Neural cell (in vitro differentiated cells): Measurements from ENCODE around the gene PNLIPRP2. TPM values are rescaled to one million over a fixed set of nuclear protein-coding genes. Genes with fewer than 3 reads are reported as not detected.

ENCODE experiments used
- H2AFZ ChIP-seq: fragments of 200-600, 300-800 bp; sonication (generic), shearing (Covaris generic); 2 replicates; pipeline ENCODE4 v1.6.0; 2014; ENCODE audit warnings: low read depth, mild to moderate bottlenecking, antibody characterized with exemption, low read length, moderate library complexity
- H3F3A ChIP-seq: fragments of 200-600 bp; shearing (Covaris generic); 2 replicates; pipeline ENCODE4 v1.6.1; 2016; ENCODE audit warnings: mild to moderate bottlenecking, moderate library complexity, mixed read lengths, antibody characterized with exemption, low read length; ENCODE audit not compliant: insufficient read depth, poor library complexity, severe bottlenecking
- H3K27ac ChIP-seq: fragments of 200-600, 300-800 bp; sonication (generic), shearing (Covaris generic); 2 replicates; pipeline ENCODE4 v1.5.1; 2014; ENCODE audit warnings: mild to moderate bottlenecking, low read length, moderate library complexity
- H3K27me3 ChIP-seq: fragments of 300-800, 200-600 bp; sonication (generic), shearing (Covaris generic); 2 replicates; pipeline ENCODE4 v1.6.0; 2014; ENCODE audit warnings: mild to moderate bottlenecking, low read depth, low read length, moderate library complexity; ENCODE audit not compliant: insufficient read depth
- H3K36me3 ChIP-seq: fragments of 300-800, 200-600 bp; sonication (generic), shearing (Covaris generic); 2 replicates; pipeline ENCODE4 v1.5.1; 2014; ENCODE audit warnings: mild to moderate bottlenecking, antibody characterized with exemption, low read length, moderate library complexity; ENCODE audit not compliant: insufficient read depth
- H3K4me2 ChIP-seq: fragments of 300-800, 200-600 bp; sonication (generic), shearing (Covaris generic); 2 replicates; pipeline ENCODE4 v1.6.0; 2014; ENCODE audit warnings: mild to moderate bottlenecking, low read length
- H3K4me3 ChIP-seq: fragments of 300-800, 200-600 bp; sonication (generic), shearing (Covaris generic); 2 replicates; pipeline ENCODE4 v1.5.1; 2014; ENCODE audit warnings: mild to moderate bottlenecking, low read length, moderate library complexity
- H3K79me2 ChIP-seq: fragments of 200-600 bp; shearing (Covaris generic); replicated peaks from 2 replicates; pipeline ENCODE4 v1.6.0; 2014; ENCODE audit warnings: mild to moderate bottlenecking, low read length, moderate library complexity; ENCODE audit not compliant: insufficient read depth
- H3K9ac ChIP-seq: fragments of 300-800, 200-600 bp; sonication (generic), shearing (Covaris generic); 2 replicates; pipeline ENCODE4 v1.6.1; 2016; ENCODE audit warnings: mild to moderate bottlenecking, low read length, mixed read lengths
- H3K9me2 ChIP-seq: fragments of 200-600 bp; shearing (Covaris generic); 2 replicates; pipeline ENCODE4 v1.6.1; 2016; ENCODE audit warnings: mild to moderate bottlenecking, low read length, mixed read lengths; ENCODE audit not compliant: insufficient read depth
- H3K9me3 ChIP-seq: fragments of 200-600, 300-800 bp; sonication (generic), shearing (Covaris generic); 2 replicates; pipeline ENCODE4 v1.6.1; 2016; ENCODE audit warnings: mild to moderate bottlenecking, mixed run types, low read length, moderate library complexity, mixed read lengths
- H4K20me1 ChIP-seq: fragments of 200-600 bp; shearing (Covaris generic); 2 replicates; pipeline ENCODE4 v1.6.1; 2016; ENCODE audit warnings: mild to moderate bottlenecking, mixed run types; ENCODE audit not compliant: insufficient read depth
- CTCF ChIP-seq: fragments of 450-650 bp; IDR thresholded peaks from 2 replicates; pipeline ENCODE4 v1.5.1; 2014; ENCODE audit warnings: antibody characterized with exemption, mild to moderate bottlenecking, moderate library complexity; ENCODE audit not compliant: poor library complexity, severe bottlenecking
- EP300 ChIP-seq: fragments of 450-650 bp; conservative IDR thresholded peaks from 2 replicates; pipeline ENCODE4 v1.6.1; 2014; ENCODE audit warnings: antibody characterized with exemption, mild to moderate bottlenecking, moderate library complexity; ENCODE audit not compliant: poor library complexity, severe bottlenecking
- EZH2 ChIP-seq: fragments of 200-600, 300-800 bp; shearing (Covaris generic), sonication (generic); IDR thresholded peaks from 2 replicates; pipeline ENCODE4 v1.6.1; 2014; ENCODE audit warnings: antibody characterized with exemption, low read length, borderline replicate concordance, mild to moderate bottlenecking; ENCODE audit not compliant: insufficient read depth, poor library complexity, severe bottlenecking
- MXI1 ChIP-seq: fragments of 450-650 bp; conservative IDR thresholded peaks from 2 replicates; pipeline ENCODE4 v1.6.1; 2014; ENCODE audit warnings: antibody characterized with exemption, mild to moderate bottlenecking; ENCODE audit not compliant: poor library complexity, severe bottlenecking
- POLR2AphosphoS5 ChIP-seq: IDR thresholded peaks from 2 replicates; pipeline ENCODE4 v1.6.1; 2012
- RAD21 ChIP-seq: fragments of 450-650 bp; conservative IDR thresholded peaks from 2 replicates; pipeline ENCODE4 v1.6.1; 2014; ENCODE audit warnings: antibody characterized with exemption, mild to moderate bottlenecking, moderate library complexity
- REST ChIP-seq: IDR thresholded peaks from 2 replicates; pipeline ENCODE4 v1.6.1; 2012; ENCODE audit warnings: borderline replicate concordance
- SMC3 ChIP-seq: fragments of 450-650 bp; conservative IDR thresholded peaks from 2 replicates; pipeline ENCODE4 v1.6.1; 2014; ENCODE audit warnings: antibody characterized with exemption, mild to moderate bottlenecking, moderate library complexity; ENCODE audit not compliant: poor library complexity
- TAF1 ChIP-seq: IDR thresholded peaks from 2 replicates; pipeline ENCODE4 v1.6.1; 2012; ENCODE audit warnings: low read depth
- polyA plus RNA-seq: library from polyadenylated mRNA; depleted of rRNA; stranded (reverse); fragments of >200 nt; gene quantifications from 2 replicates; pipeline ENCODE4 v1.2.3, GENCODE V29; 2014

PNLIPRP2 gene
- polyA plus RNA-seq, 1 donor from 2014 or later: not detected

- Histone ChIP-seq H3K79me2 (no peaks in the 10 kb centered on the region), H2AFZ (no peak overlapping the region), H3K27me3 (no peaks in the 10 kb centered on the region), H3K9me2 (no peaks in the 10 kb centered on the region), H3K36me3 (no peaks in the 10 kb centered on the region), H3K9me3 (no peaks in the 10 kb centered on the region), H3K27ac (no peak overlapping the region), H3K4me2 (no peak overlapping the region), H4K20me1 (no peaks in the 10 kb centered on the region), H3K9ac (no peak overlapping the region), H3F3A (no peaks in the 10 kb centered on the region), H3K4me3 (no peak overlapping the region)
- no peak for TF ChIP-seq SMC3
- no peak for TF ChIP-seq EZH2
- no peak for TF ChIP-seq TAF1
- no peak for TF ChIP-seq EP300
- TF ChIP-seq MXI1: no peak
- no peak for TF ChIP-seq RAD21
- no peak for TF ChIP-seq REST
- no peak for TF ChIP-seq CTCF
- TF ChIP-seq POLR2AphosphoS5: no peak
Observed at GRCh38 chr10:116636976-116637375, 16.2 kb downstream of the PNLIPRP2 start.

GRCh38 chr10:116637830-116638229 lies 17.1 kb downstream of the PNLIPRP2 start:
- TF ChIP-seq REST (no peak), RAD21 (no peak), TAF1 (no peak), EZH2 (no peak)
- Histone ChIP-seq H3K27me3 (no peaks in the 10 kb centered on the region), H3K4me2 (no peak overlapping the region), H3K79me2 (no peaks in the 10 kb centered on the region), H3F3A (no peaks in the 10 kb centered on the region), H3K9me2 (no peaks in the 10 kb centered on the region), H3K9me3 (no peaks in the 10 kb centered on the region), H3K36me3 (no peaks in the 10 kb centered on the region), H2AFZ (no peak overlapping the region), H3K9ac (no peak overlapping the region), H4K20me1 (no peaks in the 10 kb centered on the region), H3K4me3 (no peak overlapping the region), H3K27ac (no peak overlapping the region)
